ENCODE results near the gene KCNG3.

- TF ChIP-seq, protein P1, sequence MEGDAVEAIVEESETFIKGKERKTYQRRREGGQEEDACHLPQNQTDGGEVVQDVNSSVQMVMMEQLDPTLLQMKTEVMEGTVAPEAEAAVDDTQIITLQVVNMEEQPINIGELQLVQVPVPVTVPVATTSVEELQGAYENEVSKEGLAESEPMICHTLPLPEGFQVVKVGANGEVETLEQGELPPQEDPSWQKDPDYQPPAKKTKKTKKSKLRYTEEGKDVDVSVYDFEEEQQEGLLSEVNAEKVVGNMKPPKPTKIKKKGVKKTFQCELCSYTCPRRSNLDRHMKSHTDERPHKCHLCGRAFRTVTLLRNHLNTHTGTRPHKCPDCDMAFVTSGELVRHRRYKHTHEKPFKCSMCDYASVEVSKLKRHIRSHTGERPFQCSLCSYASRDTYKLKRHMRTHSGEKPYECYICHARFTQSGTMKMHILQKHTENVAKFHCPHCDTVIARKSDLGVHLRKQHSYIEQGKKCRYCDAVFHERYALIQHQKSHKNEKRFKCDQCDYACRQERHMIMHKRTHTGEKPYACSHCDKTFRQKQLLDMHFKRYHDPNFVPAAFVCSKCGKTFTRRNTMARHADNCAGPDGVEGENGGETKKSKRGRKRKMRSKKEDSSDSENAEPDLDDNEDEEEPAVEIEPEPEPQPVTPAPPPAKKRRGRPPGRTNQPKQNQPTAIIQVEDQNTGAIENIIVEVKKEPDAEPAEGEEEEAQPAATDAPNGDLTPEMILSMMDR (IDR thresholded peaks at IDR 0.05): no peak
- TF ChIP-seq POLR2A (IDR thresholded peaks at IDR 0.05): no peak
These were observed 49.1 kb upstream of the KCNG3 start for GRCh38 chr2:42542871-42543270.

Measured in testis (tissue), 2 donors.